IMR-90 (cell line): ENCODE measurements around the gene TEF. TPM values are rescaled to one million over a fixed set of nuclear protein-coding genes. Genes with fewer than 3 reads are reported as not detected.
A peak's percentile ranks its signal among the peaks of the same experiment; 100 is the strongest.

Experiments
- ATAC-seq: fragments of 200-7000 bp; cut with Tn5 transposase; 2 replicates; pipeline ENCODE4 v1.9.1; 2020; ENCODE audit warnings: low read depth, mild to moderate bottlenecking, moderate library complexity
- BruUV-seq: library from RNA; stranded (reverse); fragments of 400-500 nt; replicated peaks from 2 replicates; lab custom pipeline; 2021; lab: Mats Ljungman, UMichigan
- CTCF ChIA-PET: fragments of 300-600 bp; formaldehyde crosslinking; extraction: SDS; loops from one replicate; lab custom pipeline; 2021; ENCODE audit warnings: antibody characterized with exemption; lab: Yijun Ruan, JAX
- POLR2A ChIA-PET: fragments of 300-600 bp; sonication (Branson Sonifier 250); formaldehyde crosslinking; loops from one replicate; lab custom pipeline; 2022; ENCODE audit warnings: antibody characterized with exemption; ENCODE audit not compliant: unreplicated experiment; lab: Charles Lee
- DNase-seq: peaks from one replicate; pipeline ENCODE4 v3.0.0; 2013
- H2AFZ ChIP-seq: replicated peaks from 2 replicates; pipeline ENCODE3; 2013; ENCODE audit warnings: low read length, mild to moderate bottlenecking; ENCODE audit not compliant: poor library complexity
- H2AK5ac ChIP-seq: 2 replicates; pipeline ENCODE4 v1.6.1; 2013; ENCODE audit warnings: low read depth, low read length, inconsistent platforms
- H2AK9ac ChIP-seq: replicated peaks from 2 replicates; pipeline ENCODE3; 2013; ENCODE audit warnings: mild to moderate bottlenecking, low read depth, low read length, moderate library complexity; ENCODE audit not compliant: poor library complexity
- H2BK120ac ChIP-seq: 2 replicates; pipeline ENCODE4 v1.6.1; 2013; ENCODE audit warnings: low read depth, low read length, inconsistent platforms
- H2BK15ac ChIP-seq: 3 replicates; pipeline ENCODE4 v1.6.1; 2013; ENCODE audit warnings: low read depth, low read length, inconsistent platforms
- H2BK20ac ChIP-seq: 2 replicates; pipeline ENCODE4 v1.6.1; 2013; ENCODE audit warnings: low read depth, mild to moderate bottlenecking, inconsistent platforms, low read length, moderate library complexity
- H2BK5ac ChIP-seq: 2 replicates; pipeline ENCODE4 v1.6.1; 2013; ENCODE audit warnings: mild to moderate bottlenecking, low read depth, low read length, inconsistent platforms; ENCODE audit not compliant: poor library complexity, severe bottlenecking
- H3K14ac ChIP-seq: replicated peaks from 2 replicates; pipeline ENCODE4 v1.6.1; 2013; ENCODE audit warnings: low read depth, low read length, inconsistent platforms
- H3K18ac ChIP-seq: 2 replicates; pipeline ENCODE4 v1.6.1; 2013; ENCODE audit warnings: low read depth, low read length, control low read depth
- H3K23ac ChIP-seq: 2 replicates; pipeline ENCODE4 v1.6.1; 2013; ENCODE audit warnings: low read depth, low read length, inconsistent platforms
- H3K27ac ChIP-seq: 2 replicates; pipeline ENCODE4 v1.5.1; 2013; ENCODE audit warnings: mild to moderate bottlenecking, control low read depth, low read length; ENCODE audit not compliant: insufficient read depth
- H3K27me3 ChIP-seq: 2 replicates; pipeline ENCODE4 v1.6.1; 2013; ENCODE audit warnings: low read length; ENCODE audit not compliant: control insufficient read depth, insufficient read depth
- H3K36me3 ChIP-seq: 2 replicates; pipeline ENCODE4 v1.6.1; 2013; ENCODE audit warnings: low read length, mixed read lengths; ENCODE audit not compliant: control insufficient read depth, insufficient read depth
- H3K4ac ChIP-seq: 2 replicates; pipeline ENCODE4 v1.6.1; 2013; ENCODE audit warnings: low read depth, low read length, inconsistent platforms
- H3K4me1 ChIP-seq: 2 replicates; pipeline ENCODE4 v1.6.1; 2013; ENCODE audit warnings: low read length, mixed read lengths; ENCODE audit not compliant: control insufficient read depth, insufficient read depth
- H3K4me2 ChIP-seq: 2 replicates; pipeline ENCODE4 v1.6.1; 2013; ENCODE audit warnings: low read depth, mild to moderate bottlenecking, control low read depth, low read length, moderate library complexity
- H3K4me3 ChIP-seq: 2 replicates; pipeline ENCODE4 v1.5.1; 2013; ENCODE audit warnings: low read depth, mild to moderate bottlenecking, control low read depth, low read length, moderate library complexity; ENCODE audit not compliant: insufficient read depth
- H3K56ac ChIP-seq: 2 replicates; pipeline ENCODE4 v1.6.1; 2013; ENCODE audit warnings: low read length, inconsistent platforms; ENCODE audit not compliant: insufficient read depth; ENCODE audit errors: extremely low read depth
- H3K79me1 ChIP-seq, 2 experiments: 2 replicates each; pipeline ENCODE4 v1.6.1; 2013; ENCODE audit warnings: low read length in 2 of 2, inconsistent platforms in 1 of 2, low read depth in 1 of 2
- H3K9ac ChIP-seq: 2 replicates; pipeline ENCODE4 v1.6.1; 2013; ENCODE audit warnings: low read depth, low read length, control low read depth
- H3K9me1 ChIP-seq: 2 replicates; pipeline ENCODE4 v1.6.1; 2013; ENCODE audit warnings: low read length, inconsistent platforms; ENCODE audit not compliant: insufficient read depth
- H3K9me3 ChIP-seq: 2 replicates; pipeline ENCODE4 v1.6.1; 2013; ENCODE audit warnings: low read length; ENCODE audit not compliant: control insufficient read depth, insufficient read depth
- H4K20me1 ChIP-seq: 2 replicates; pipeline ENCODE4 v1.6.1; 2013; ENCODE audit warnings: low read length, inconsistent platforms; ENCODE audit not compliant: insufficient read depth
- H4K5ac ChIP-seq: 2 replicates; pipeline ENCODE4 v1.6.1; 2013; ENCODE audit warnings: mild to moderate bottlenecking, low read depth, low read length, control low read depth
- H4K8ac ChIP-seq, 2 experiments: 2 replicates each; pipeline ENCODE4 v1.6.1; 2013; ENCODE audit warnings: low read depth in 2 of 2, low read length in 2 of 2, control low read depth in 1 of 2, inconsistent platforms in 1 of 2
- H4K91ac ChIP-seq: 2 replicates; pipeline ENCODE4 v1.6.1; 2013; ENCODE audit warnings: low read depth, low read length, inconsistent platforms; ENCODE audit not compliant: insufficient read depth
- CHD1 ChIP-seq: IDR thresholded peaks from 2 replicates; pipeline ENCODE4 v1.6.1; 2012; ENCODE audit warnings: low read depth, low read length, improper control_type of control experiment
- FOS ChIP-seq: fragments of 150-350 bp; IDR thresholded peaks from 2 replicates; pipeline ENCODE4 v1.6.1; 2016; ENCODE audit warnings: low read depth, low read length
- MAZ ChIP-seq: IDR thresholded peaks from 2 replicates; pipeline ENCODE4 v1.6.1; 2012; ENCODE audit warnings: low read depth, mild to moderate bottlenecking, low read length, improper control_type of control experiment, moderate library complexity, borderline replicate concordance
- RFX5 ChIP-seq: IDR thresholded peaks from 2 replicates; pipeline ENCODE4 v1.8.0; 2012; ENCODE audit warnings: low read depth, mild to moderate bottlenecking, low read length, moderate library complexity
- WGBS, 2 experiments: methylation state at CpG; one replicate each; pipeline versions ENCODE4 v1.1.5 to v1.1.7; 2013; ENCODE audit warnings: missing lambda C conversion rate in 2 of 2; ENCODE audit not compliant: insufficient read length in 1 of 2; ENCODE audit errors: extremely low coverage in 2 of 2; 5-methylcytosine and 5-hydroxymethylcytosine counted together
- dilution Hi-C: fragments of 300-500 bp; cut with HindIII; formaldehyde crosslinking; loops from one replicate; pipeline ENCODE4 v1.14.3; 2018; ENCODE audit warnings: low sequenced_read_pairs; ENCODE audit not compliant: unreplicated experiment
- in situ Hi-C: fragments of 300-500 bp; cut with MboI; formaldehyde crosslinking; loops from 3 replicates; pipeline ENCODE4 v1.14.3; 2019; ENCODE audit warnings: low sequenced_read_pairs, inconsistent platforms, mixed read lengths
- intact Hi-C: fragments of 100-400 bp; cut with micrococcal nuclease; formaldehyde crosslinking; loops from 2 replicates; pipeline ENCODE4 v1.10.0; 2022
- polyA plus RNA-seq, 3 experiments: library from polyadenylated mRNA; depleted of rRNA; stranded (reverse); fragments of >200 nt; gene quantifications; 2 replicates each; pipeline ENCODE4 v1.2.3, GENCODE V29; 2012; ENCODE audit warnings: low replicate concordance in 1 of 3
- total RNA-seq: library from RNA; depleted of rRNA; stranded (reverse); fragments of >200 nt; gene quantifications from 2 replicates; pipeline ENCODE4 v1.2.3, GENCODE V29; 2012

The TEF gene
- total and polyA plus RNA-seq, 2 of the 4 experiments (the other 2 are of a cell fraction), result 5.6 to 11.6 TPM

- dilution Hi-C loops, result no loop called here
- TF ChIP-seq FOS, result no peak
- TF ChIP-seq MAZ, result no peak
- TF ChIP-seq RFX5, result no peak
- no peak for TF ChIP-seq CHD1
These were observed 29.7 kb upstream of the TEF start for GRCh38 chr22:41352058-41352457.

More at GRCh38 chr22:41352058-41352457, 29.7 kb upstream of the TEF start:
- H2BK20ac ChIP-seq, result no peak overlapping the region
- H2AK9ac ChIP-seq, result peak overlapping the region; percentile 25
- peaks cover 10% of the 10 kb centered on the region; the same call in 1 of the 2 replicates for H3K9me1 ChIP-seq
- H2BK5ac ChIP-seq, result no peak overlapping the region
- no peak overlapping the region for H2AFZ ChIP-seq
- no peak overlapping the region for H3K56ac ChIP-seq
- H3K4ac ChIP-seq, result no peak overlapping the region
- H2BK120ac ChIP-seq, result no peak overlapping the region
- intact Hi-C loops (no loop called here), in situ Hi-C loops (no loop called here)
- H2AK5ac ChIP-seq, result 0 out of 2 replicates have a peak overlapping the region, but pooled peaks have one; percentile 19
- ChIA-PET POLR2A (no interaction called here), CTCF (no interaction called here)
- H3K4me3 ChIP-seq, result no peak overlapping the region
- no peak overlapping the region for H3K4me2 ChIP-seq
- H3K9ac ChIP-seq, result no peak overlapping the region
- ATAC-seq (peak; percentile 33), DNase-seq (peak; percentile 55)
- no peak overlapping the region for H4K5ac ChIP-seq
- H4K91ac ChIP-seq, result no peak overlapping the region
- H2BK15ac ChIP-seq, result no peak overlapping the region
- H3K79me1 ChIP-seq, result peaks cover 13 to 58% of the 10 kb centered on the region in 2 experiments; a peak in 3 of 4 replicates
- H4K8ac ChIP-seq, result no peak overlapping the region
- H3K14ac ChIP-seq, result no peak overlapping the region
- BruUV-seq, result no TSS peak
- H3K18ac ChIP-seq, result no peak overlapping the region
- WGBS, 2 experiments, result 50% methylated on average over 2 of the region's 6 CpGs; no CpG with 5 or more reads in 1 of the 2 experiments
- H3K23ac ChIP-seq, result no peak overlapping the region
- peaks cover 5% of the 10 kb centered on the region for H3K4me1 ChIP-seq
- H3K27ac ChIP-seq, result no peak overlapping the region
- H3K9me3 ChIP-seq, result no peaks in the 10 kb centered on the region
- H3K36me3 ChIP-seq, result peaks cover 91% of the 10 kb centered on the region
- H4K20me1 ChIP-seq, result peaks cover 16% of the 10 kb centered on the region; the same call in 1 of the 2 replicates
- H3K27me3 ChIP-seq, result no peaks in the 10 kb centered on the region
